HepG2 (cell line): ENCODE data around the gene NEDD4L. TPM values are rescaled to one million over a fixed set of nuclear protein-coding genes. Genes with fewer than 3 reads are reported as not detected.

ENCODE experiments used
- JARID2 ChIP-seq: sonication (generic); formaldehyde crosslinking; IDR thresholded peaks from 2 replicates; pipeline ENCODE4 v1.8.1; 2023; ENCODE audit warnings: missing genetic modification reagents, inconsistent platforms; ENCODE audit not compliant: insufficient replicate concordance
- MTERF4 ChIP-seq: sonication (generic); formaldehyde crosslinking; IDR thresholded peaks from 2 replicates; pipeline ENCODE4 v1.8.0; 2023; ENCODE audit warnings: mild to moderate bottlenecking, missing genetic modification reagents
- ZHX2 ChIP-seq, 2 experiments: sonication (generic) in 1 of 2; formaldehyde crosslinking in 1 of 2; IDR thresholded peaks; 2 replicates each; pipeline versions ENCODE4 v1.6.1 to v1.9.0; 2014 to 2022; ENCODE audit warnings: antibody characterized with exemption in 1 of 2, borderline replicate concordance in 1 of 2, inconsistent platforms in 1 of 2, low read depth in 1 of 2, missing genetic modification reagents in 1 of 2
- polyA plus RNA-seq, 8 experiments: library from polyadenylated mRNA; depleted of rRNA in 3 of 8; stranded (reverse) in 7 of 8; unstranded in 1 of 8; fragments of >200 nt; fragmentation: Illumina TruSeq in 4 of 8; extraction: Trizol in 4 of 8; gene quantifications; 2 replicates each; pipeline versions ENCODE4 v1.2.1 to v1.2.3, GENCODE V29; 2011 to 2016; ENCODE audit warnings: low read depth in 4 of 8, missing spikeins in 1 of 8, mixed read lengths in 1 of 8; ENCODE audit not compliant: insufficient read depth in 1 of 8
- total RNA-seq, 5 experiments: library from RNA; depleted of rRNA; stranded (reverse); fragments of >200 nt; fragmentation: Illumina TruSeq; extraction: Trizol; gene quantifications; 2 replicates each; pipeline ENCODE4 v1.2.3, GENCODE V29; 2016; ENCODE audit warnings: low read depth in 1 of 5
- TF ChIP-seq, protein P1 (sequence below): sonication (generic); formaldehyde crosslinking; IDR thresholded peaks from 2 replicates; pipeline ENCODE4 v1.4.0; 2020; ENCODE audit warnings: low read depth, missing genetic modification reagents
- TF ChIP-seq, protein P2 (sequence below): sonication (generic); formaldehyde crosslinking; IDR thresholded peaks from 2 replicates; pipeline ENCODE4 v1.4.0; 2020; ENCODE audit warnings: mild to moderate bottlenecking, missing genetic modification reagents

Gene NEDD4L
- total and polyA plus RNA-seq, 2 of the 13 experiments (the other 11 are each of a cell fraction or from before 2014, with no cell fraction given): 168 to 390 TPM

GRCh38 chr18:58235001-58235436 lies 191.0 kb downstream of the NEDD4L start (continued):
- TF ChIP-seq, protein P1, sequence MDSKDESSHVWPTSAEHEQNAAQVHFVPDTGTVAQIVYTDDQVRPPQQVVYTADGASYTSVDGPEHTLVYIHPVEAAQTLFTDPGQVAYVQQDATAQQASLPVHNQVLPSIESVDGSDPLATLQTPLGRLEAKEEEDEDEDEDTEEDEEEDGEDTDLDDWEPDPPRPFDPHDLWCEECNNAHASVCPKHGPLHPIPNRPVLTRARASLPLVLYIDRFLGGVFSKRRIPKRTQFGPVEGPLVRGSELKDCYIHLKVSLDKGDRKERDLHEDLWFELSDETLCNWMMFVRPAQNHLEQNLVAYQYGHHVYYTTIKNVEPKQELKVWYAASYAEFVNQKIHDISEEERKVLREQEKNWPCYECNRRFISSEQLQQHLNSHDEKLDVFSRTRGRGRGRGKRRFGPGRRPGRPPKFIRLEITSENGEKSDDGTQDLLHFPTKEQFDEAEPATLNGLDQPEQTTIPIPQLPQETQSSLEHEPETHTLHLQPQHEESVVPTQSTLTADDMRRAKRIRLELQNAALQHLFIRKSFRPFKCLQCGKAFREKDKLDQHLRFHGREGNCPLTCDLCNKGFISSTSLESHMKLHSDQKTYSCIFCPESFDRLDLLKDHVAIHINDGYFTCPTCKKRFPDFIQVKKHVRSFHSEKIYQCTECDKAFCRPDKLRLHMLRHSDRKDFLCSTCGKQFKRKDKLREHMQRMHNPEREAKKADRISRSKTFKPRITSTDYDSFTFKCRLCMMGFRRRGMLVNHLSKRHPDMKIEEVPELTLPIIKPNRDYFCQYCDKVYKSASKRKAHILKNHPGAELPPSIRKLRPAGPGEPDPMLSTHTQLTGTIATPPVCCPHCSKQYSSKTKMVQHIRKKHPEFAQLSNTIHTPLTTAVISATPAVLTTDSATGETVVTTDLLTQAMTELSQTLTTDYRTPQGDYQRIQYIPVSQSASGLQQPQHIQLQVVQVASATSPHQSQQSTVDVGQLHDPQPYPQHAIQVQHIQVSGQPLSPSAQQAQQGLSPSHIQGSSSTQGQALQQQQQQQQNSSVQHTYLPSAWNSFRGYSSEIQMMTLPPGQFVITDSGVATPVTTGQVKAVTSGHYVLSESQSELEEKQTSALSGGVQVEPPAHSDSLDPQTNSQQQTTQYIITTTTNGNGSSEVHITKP (CRISPR knock-in tag): no peak
- TF ChIP-seq JARID2 (CRISPR knock-in tag): no peak
- TF ChIP-seq, protein P2, sequence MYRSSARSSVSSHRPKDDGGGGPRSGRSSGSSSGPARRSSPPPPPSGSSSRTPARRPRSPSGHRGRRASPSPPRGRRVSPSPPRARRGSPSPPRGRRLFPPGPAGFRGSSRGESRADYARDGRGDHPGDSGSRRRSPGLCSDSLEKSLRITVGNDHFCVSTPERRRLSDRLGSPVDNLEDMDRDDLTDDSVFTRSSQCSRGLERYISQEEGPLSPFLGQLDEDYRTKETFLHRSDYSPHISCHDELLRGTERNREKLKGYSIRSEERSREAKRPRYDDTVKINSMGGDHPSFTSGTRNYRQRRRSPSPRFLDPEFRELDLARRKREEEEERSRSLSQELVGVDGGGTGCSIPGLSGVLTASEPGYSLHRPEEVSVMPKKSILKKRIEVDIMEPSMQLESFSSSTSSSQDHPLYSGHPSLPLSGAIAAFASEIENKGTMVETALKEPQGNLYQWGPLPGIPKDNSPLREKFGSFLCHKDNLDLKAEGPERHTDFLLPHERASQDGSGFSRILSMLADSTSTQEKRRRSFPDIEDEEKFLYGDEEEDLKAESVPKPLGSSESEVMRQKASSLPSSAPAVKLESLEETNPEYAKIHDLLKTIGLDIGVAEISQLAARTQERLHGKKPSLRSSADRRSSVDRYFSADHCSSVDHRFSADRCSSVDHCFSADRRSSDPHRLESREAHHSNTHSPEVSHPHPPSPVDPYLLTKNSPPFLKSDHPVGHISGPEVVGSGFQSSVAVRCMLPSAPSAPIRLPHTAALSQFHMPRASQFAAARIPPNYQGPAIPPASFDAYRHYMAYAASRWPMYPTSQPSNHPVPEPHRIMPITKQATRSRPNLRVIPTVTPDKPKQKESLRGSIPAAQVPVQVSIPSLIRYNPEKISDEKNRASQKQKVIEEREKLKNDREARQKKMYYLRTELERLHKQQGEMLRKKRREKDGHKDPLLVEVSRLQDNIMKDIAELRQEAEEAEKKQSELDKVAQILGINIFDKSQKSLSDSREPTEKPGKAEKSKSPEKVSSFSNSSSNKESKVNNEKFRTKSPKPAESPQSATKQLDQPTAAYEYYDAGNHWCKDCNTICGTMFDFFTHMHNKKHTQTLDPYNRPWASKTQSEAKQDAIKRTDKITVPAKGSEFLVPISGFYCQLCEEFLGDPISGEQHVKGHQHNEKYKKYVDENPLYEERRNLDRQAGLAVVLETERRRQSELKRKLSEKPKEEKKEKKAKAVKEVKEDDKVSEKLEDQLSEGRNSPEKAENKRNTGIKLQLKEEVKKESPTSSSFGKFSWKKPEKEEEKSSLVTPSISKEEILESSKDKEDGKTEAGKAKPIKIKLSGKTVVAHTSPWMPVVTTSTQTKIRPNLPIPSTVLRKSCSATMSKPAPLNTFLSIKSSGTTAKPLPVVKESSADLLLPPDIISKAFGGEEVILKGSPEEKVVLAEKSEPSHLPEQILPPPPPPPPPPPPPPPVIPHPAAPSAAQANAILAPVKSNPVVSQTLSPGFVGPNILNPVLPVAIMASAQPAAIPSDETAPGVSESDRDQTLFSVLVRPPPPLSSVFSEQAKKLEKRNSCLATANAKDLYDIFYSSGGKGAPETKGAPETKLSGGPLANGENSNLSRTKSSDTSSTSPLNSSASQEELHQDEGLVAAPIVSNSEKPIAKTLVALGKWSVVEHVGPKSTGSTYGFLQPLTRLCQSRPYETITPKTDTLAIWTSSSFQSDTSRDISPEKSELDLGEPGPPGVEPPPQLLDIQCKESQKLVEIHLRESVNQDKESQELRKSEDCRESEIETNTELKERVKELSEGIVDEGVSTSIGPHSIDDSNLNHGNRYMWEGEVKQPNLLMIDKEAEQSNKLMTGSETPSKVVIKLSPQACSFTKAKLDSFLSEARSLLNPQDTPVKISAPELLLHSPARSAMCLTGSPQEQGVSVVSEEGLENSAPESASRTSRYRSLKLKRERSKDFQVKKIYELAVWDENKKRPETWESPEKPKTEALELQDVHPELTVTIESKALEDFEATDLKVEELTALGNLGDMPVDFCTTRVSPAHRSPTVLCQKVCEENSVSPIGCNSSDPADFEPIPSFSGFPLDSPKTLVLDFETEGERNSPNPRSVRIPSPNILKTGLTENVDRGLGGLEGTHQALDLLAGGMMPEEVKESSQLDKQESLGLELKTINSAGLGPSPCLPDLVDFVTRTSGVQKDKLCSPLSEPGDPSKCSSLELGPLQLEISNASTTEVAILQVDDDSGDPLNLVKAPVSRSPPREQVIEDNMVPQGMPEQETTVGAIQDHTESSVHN (CRISPR knock-in tag): no peak
- TF ChIP-seq MTERF4: no peak
- no peak for TF ChIP-seq ZHX2 (IDR thresholded peaks at IDR 0.05; ENCODE audit: low read depth)
- TF ChIP-seq ZHX2 (CRISPR knock-in tag; IDR thresholded peaks at IDR 0.05; ENCODE audit: borderline replicate concordance): no peak
